Measurements from ENCODE around the gene PHAF1.

DNA sequence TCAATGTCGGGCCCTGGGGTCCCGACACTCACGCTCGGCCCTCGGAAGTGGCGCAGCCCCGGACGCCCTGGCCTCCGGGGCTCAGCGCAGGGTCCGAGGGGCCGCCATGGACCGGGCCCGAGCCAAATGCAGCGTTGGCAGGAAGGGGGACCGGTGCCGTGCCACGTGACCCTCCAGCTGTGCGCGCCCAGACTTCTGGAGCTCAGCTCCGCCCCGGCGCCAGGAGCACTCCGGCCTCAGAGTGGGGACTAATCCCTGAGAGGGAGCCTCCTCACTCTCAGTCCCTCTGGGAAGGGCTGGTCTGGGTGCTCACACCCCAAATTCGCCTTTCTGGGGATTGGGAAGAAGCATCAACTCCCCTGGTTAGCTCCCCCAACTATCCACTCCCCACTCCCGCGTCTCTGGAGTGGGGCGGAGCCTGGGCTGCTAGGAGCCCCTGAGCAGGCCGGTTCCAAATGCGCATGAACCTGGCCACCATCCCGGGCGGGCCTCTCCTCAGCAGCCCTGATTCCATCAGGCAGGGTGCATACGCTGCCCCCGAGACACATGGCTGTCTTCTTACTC is 41.2 kb downstream of the PHAF1 start, which contains the start of gene B3GNT9:
- TF ChIP-seq POLR2A (IDR thresholded peaks at IDR 0.05), result no peak
- TF ChIP-seq, protein P1, sequence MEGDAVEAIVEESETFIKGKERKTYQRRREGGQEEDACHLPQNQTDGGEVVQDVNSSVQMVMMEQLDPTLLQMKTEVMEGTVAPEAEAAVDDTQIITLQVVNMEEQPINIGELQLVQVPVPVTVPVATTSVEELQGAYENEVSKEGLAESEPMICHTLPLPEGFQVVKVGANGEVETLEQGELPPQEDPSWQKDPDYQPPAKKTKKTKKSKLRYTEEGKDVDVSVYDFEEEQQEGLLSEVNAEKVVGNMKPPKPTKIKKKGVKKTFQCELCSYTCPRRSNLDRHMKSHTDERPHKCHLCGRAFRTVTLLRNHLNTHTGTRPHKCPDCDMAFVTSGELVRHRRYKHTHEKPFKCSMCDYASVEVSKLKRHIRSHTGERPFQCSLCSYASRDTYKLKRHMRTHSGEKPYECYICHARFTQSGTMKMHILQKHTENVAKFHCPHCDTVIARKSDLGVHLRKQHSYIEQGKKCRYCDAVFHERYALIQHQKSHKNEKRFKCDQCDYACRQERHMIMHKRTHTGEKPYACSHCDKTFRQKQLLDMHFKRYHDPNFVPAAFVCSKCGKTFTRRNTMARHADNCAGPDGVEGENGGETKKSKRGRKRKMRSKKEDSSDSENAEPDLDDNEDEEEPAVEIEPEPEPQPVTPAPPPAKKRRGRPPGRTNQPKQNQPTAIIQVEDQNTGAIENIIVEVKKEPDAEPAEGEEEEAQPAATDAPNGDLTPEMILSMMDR (IDR thresholded peaks at IDR 0.05), result no peak
